Duodenal mucosa (tissue), 2 donors: Measurements from ENCODE around the gene RPL27.

Experiments
- H3K27ac ChIP-seq: one replicate; pipeline ENCODE4 v1.7.0; 2013; ENCODE audit warnings: low read depth, low read length
- H3K27me3 ChIP-seq, 2 donors: one replicate each; pipeline ENCODE4 v1.7.0; 2013; ENCODE audit warnings: low read length in 2 of 2, control low read depth in 1 of 2; ENCODE audit not compliant: insufficient read depth in 2 of 2, control insufficient read depth in 1 of 2
- H3K36me3 ChIP-seq, 2 donors: one replicate each; pipeline ENCODE4 v1.7.0; 2013; ENCODE audit warnings: low read length in 2 of 2, control low read depth in 1 of 2; ENCODE audit not compliant: insufficient read depth in 2 of 2, control insufficient read depth in 1 of 2
- H3K4me1 ChIP-seq, 2 donors: one replicate each; pipeline ENCODE4 v1.7.0; 2013; ENCODE audit warnings: low read length in 2 of 2, control low read depth in 1 of 2; ENCODE audit not compliant: insufficient read depth in 2 of 2, control insufficient read depth in 1 of 2
- H3K4me3 ChIP-seq, 2 donors: one replicate each; pipeline ENCODE4 v1.7.0; 2013; ENCODE audit warnings: low read length in 2 of 2, low read depth in 1 of 2
- H3K9ac ChIP-seq, 2 donors: one replicate each; pipeline ENCODE4 v1.7.0; 2013; ENCODE audit warnings: low read length in 2 of 2, low read depth in 1 of 2
- H3K9me3 ChIP-seq, 2 donors: one replicate each; pipeline ENCODE4 v1.7.0; 2013; ENCODE audit warnings: low read length in 2 of 2, control low read depth in 1 of 2; ENCODE audit not compliant: control insufficient read depth in 1 of 2

RPL27 gene

GRCh38 chr17:43013296-43013695 lies 15.1 kb downstream of the RPL27 start:
- no peak overlapping the region for H3K9ac ChIP-seq

GRCh38 chr17:43014020-43014648 lies 15.9 kb downstream of the RPL27 start:
- H3K9ac ChIP-seq = no peak overlapping the region
- no peaks in the 10 kb centered on the region for H3K27me3 ChIP-seq
- H3K36me3 ChIP-seq = peaks cover 30 to 37% of the 10 kb centered on the region in 2 donors

More at GRCh38 chr17:43013296-43013695, 15.1 kb downstream of the RPL27 start:
- Histone ChIP-seq H3K27ac (no peak overlapping the region), H3K4me1 (peaks cover 24 to 29% of the 10 kb centered on the region in 2 donors), H3K27me3 (no peaks in the 10 kb centered on the region), H3K4me3 (no peak overlapping the region), H3K36me3 (peaks cover 30 to 34% of the 10 kb centered on the region in 2 donors), H3K9me3 (no peaks in the 10 kb centered on the region)

GRCh38 chr17:43014649-43015542 lies 16.7 kb downstream of the RPL27 start:
- H3K27ac ChIP-seq = no peak overlapping the region
- no peak overlapping the region for H3K9ac ChIP-seq
- peaks cover 30 to 37% of the 10 kb centered on the region in 2 donors for H3K36me3 ChIP-seq
- H3K9me3 ChIP-seq = no peaks in the 10 kb centered on the region
- peaks cover 30 to 43% of the 10 kb centered on the region in 2 donors for H3K4me1 ChIP-seq
- no peak overlapping the region for H3K4me3 ChIP-seq
- no peaks in the 10 kb centered on the region for H3K27me3 ChIP-seq

More at GRCh38 chr17:43014020-43014648, 15.9 kb downstream of the RPL27 start:
- no peak overlapping the region for H3K27ac ChIP-seq
- no peak overlapping the region for H3K4me3 ChIP-seq
- H3K9me3 ChIP-seq = no peaks in the 10 kb centered on the region
- peaks cover 24 to 36% of the 10 kb centered on the region in 2 donors for H3K4me1 ChIP-seq

GRCh38 chr17:43015579-43015978 lies 17.4 kb downstream of the RPL27 start:
- no peak overlapping the region for H3K4me3 ChIP-seq
- no peak overlapping the region for H3K9ac ChIP-seq
- peaks cover 30 to 37% of the 10 kb centered on the region in 2 donors for H3K36me3 ChIP-seq
- no peaks in the 10 kb centered on the region for H3K27me3 ChIP-seq
- H3K4me1 ChIP-seq = peaks cover 29 to 43% of the 10 kb centered on the region in 2 donors
- H3K9me3 ChIP-seq = no peaks in the 10 kb centered on the region
- no peak overlapping the region for H3K27ac ChIP-seq

- Histone ChIP-seq H3K36me3 (peaks cover 30 to 37% of the 10 kb centered on the region in 2 donors), H3K9me3 (no peaks in the 10 kb centered on the region), H3K27ac (peak overlapping the region; percentile 35), H3K9ac (no peak overlapping the region), H3K27me3 (no peaks in the 10 kb centered on the region), H3K4me1 (peaks cover 23 to 40% of the 10 kb centered on the region in 2 donors), H3K4me3 (no peak overlapping the region)
These were observed 18.0 kb downstream of the RPL27 start for GRCh38 chr17:43016216-43016615.

GRCh38 chr17:43018008-43018853 lies 20.0 kb downstream of the RPL27 start:
- H3K4me3 ChIP-seq = no peak overlapping the region
- H3K27ac ChIP-seq = no peak overlapping the region
- no peaks in the 10 kb centered on the region for H3K27me3 ChIP-seq
- peaks cover 15 to 38% of the 10 kb centered on the region in 2 donors for H3K4me1 ChIP-seq
- H3K36me3 ChIP-seq = peaks cover 22 to 32% of the 10 kb centered on the region in 2 donors
- H3K9ac ChIP-seq = no peak overlapping the region
- H3K9me3 ChIP-seq = no peaks in the 10 kb centered on the region

GRCh38 chr17:43018932-43019331 lies 20.7 kb downstream of the RPL27 start:
- Histone ChIP-seq H3K36me3 (peaks cover 17 to 25% of the 10 kb centered on the region in 2 donors), H3K9ac (no peak overlapping the region), H3K4me1 (peaks cover 15 to 38% of the 10 kb centered on the region in 2 donors), H3K4me3 (no peak overlapping the region), H3K9me3 (no peaks in the 10 kb centered on the region), H3K27ac (no peak overlapping the region), H3K27me3 (no peaks in the 10 kb centered on the region)

- peaks cover 12 to 22% of the 10 kb centered on the region in 2 donors for H3K36me3 ChIP-seq
- H3K27ac ChIP-seq = no peak overlapping the region
- no peaks in the 10 kb centered on the region for H3K9me3 ChIP-seq
- peak overlapping the region in 1 of 2 donors; percentile 42 for H3K4me3 ChIP-seq
- H3K4me1 ChIP-seq = peaks cover 15 to 42% of the 10 kb centered on the region in 2 donors
- peak overlapping the region; percentile 16 to 55 for H3K9ac ChIP-seq
- no peaks in the 10 kb centered on the region for H3K27me3 ChIP-seq
These were observed 21.2 kb downstream of the RPL27 start for GRCh38 chr17:43019418-43019817.

GRCh38 chr17:43020030-43020621 lies 21.9 kb downstream of the RPL27 start:
- H3K36me3 ChIP-seq = peaks cover 6 to 15% of the 10 kb centered on the region in 2 donors
- peak overlapping the region in 1 of 2 donors; percentile 42 for H3K4me3 ChIP-seq
- H3K4me1 ChIP-seq = peaks cover 19 to 46% of the 10 kb centered on the region in 2 donors
- peak overlapping the region; percentile 16 to 55 for H3K9ac ChIP-seq
- H3K27ac ChIP-seq = no peak overlapping the region
- no peaks in the 10 kb centered on the region for H3K27me3 ChIP-seq
- no peaks in the 10 kb centered on the region for H3K9me3 ChIP-seq
